ENCODE data around the gene SLC37A1.

The SLC37A1 gene

DNA sequence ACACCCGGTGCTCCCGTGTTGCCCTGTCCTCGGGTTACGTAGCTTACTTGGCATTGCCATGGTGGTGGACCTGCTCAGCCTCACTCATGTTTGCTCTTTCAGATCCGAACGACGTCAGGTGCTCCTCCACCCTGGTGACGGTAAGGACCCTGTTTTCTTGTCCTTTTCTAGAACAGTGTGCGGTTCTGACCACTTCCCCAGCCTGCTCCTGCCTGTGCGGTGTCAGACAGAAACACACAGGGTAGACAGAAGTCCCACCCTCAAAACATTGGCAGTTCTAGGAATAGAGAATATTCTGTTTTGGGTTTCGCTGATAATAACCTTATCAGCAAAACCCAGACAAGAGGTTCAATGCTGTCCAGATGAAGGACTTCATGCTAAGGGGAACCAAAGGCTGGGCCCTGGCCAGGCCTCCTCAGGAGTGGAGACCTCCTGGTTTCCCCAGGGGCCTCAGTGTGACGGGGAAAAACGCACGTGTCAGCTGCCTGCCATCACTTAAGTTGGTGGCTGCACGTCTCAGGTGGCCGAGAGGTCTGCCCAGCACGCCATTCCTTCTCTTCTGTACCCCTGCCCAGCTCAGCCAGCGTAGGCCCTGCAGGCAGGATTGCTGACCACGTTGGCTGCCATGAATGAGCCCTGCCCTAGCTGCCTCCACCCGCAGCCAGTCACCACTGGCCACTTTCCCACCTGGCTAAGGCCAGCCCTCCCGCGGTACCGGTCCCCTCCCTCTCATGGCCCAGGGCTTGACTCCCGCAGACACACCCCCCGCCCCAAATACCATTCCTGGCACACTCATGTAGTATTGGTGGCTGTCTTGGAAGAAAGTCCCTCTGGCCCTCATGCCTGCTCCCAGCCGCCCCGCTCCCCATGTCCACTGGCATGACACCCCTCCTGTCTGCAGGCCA lies 33.6 kb downstream of the SLC37A1 start:
- no peak overlapping the region for H3K4me3 ChIP-seq (replicated peaks; ENCODE audit: low read depth, low read length)
- H3K27me3 ChIP-seq (replicated peaks; ENCODE audit: control insufficient read depth, insufficient read depth, low read length), result no peaks in the 10 kb centered on the region
- peaks cover 32% of the 10 kb centered on the region for H3K36me3 ChIP-seq (ENCODE audit: control insufficient read depth, insufficient read depth, low read length)
- TF ChIP-seq, protein P1, sequence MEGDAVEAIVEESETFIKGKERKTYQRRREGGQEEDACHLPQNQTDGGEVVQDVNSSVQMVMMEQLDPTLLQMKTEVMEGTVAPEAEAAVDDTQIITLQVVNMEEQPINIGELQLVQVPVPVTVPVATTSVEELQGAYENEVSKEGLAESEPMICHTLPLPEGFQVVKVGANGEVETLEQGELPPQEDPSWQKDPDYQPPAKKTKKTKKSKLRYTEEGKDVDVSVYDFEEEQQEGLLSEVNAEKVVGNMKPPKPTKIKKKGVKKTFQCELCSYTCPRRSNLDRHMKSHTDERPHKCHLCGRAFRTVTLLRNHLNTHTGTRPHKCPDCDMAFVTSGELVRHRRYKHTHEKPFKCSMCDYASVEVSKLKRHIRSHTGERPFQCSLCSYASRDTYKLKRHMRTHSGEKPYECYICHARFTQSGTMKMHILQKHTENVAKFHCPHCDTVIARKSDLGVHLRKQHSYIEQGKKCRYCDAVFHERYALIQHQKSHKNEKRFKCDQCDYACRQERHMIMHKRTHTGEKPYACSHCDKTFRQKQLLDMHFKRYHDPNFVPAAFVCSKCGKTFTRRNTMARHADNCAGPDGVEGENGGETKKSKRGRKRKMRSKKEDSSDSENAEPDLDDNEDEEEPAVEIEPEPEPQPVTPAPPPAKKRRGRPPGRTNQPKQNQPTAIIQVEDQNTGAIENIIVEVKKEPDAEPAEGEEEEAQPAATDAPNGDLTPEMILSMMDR (IDR thresholded peaks at IDR 0.05; ENCODE audit: insufficient read depth, low read length, poor library complexity, severe bottlenecking), result no peak
- DNase-seq (ENCODE audit: extremely low read depth, insufficient read length), result no peak

DNA sequence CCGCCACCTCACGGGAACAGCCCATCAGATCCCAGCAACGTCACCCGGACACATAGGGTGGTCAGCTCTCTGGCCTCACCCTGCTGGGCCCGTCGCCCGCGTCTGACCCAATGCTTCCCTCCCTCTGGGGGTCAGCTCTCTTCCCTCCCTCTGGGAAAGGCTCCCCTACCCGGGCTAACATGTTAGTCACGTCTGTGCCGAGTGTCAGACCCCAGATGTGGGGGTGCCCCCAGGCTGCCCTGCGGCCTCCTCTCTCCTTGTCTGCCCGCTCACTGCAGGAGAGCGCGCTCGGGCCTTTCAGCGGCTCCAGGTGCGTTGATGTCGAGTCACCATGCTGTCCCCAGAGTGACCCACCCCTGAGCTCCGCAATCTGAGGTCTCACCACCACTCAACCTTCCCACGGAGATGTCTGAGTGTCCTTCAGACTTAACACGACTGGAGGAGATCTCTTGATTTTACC lies 34.3 kb downstream of the SLC37A1 start:
- Histone ChIP-seq H3K36me3 (ENCODE audit: control insufficient read depth, insufficient read depth, low read length) (peaks cover 29% of the 10 kb centered on the region), H3K4me3 (replicated peaks; ENCODE audit: low read depth, low read length) (no peak overlapping the region), H3K27me3 (replicated peaks; ENCODE audit: control insufficient read depth, insufficient read depth, low read length) (no peaks in the 10 kb centered on the region)
- TF ChIP-seq, protein P1 (IDR thresholded peaks at IDR 0.05; ENCODE audit: insufficient read depth, low read length, poor library complexity, severe bottlenecking), result no peak
- no peak for DNase-seq (ENCODE audit: extremely low read depth, insufficient read length)

DNA sequence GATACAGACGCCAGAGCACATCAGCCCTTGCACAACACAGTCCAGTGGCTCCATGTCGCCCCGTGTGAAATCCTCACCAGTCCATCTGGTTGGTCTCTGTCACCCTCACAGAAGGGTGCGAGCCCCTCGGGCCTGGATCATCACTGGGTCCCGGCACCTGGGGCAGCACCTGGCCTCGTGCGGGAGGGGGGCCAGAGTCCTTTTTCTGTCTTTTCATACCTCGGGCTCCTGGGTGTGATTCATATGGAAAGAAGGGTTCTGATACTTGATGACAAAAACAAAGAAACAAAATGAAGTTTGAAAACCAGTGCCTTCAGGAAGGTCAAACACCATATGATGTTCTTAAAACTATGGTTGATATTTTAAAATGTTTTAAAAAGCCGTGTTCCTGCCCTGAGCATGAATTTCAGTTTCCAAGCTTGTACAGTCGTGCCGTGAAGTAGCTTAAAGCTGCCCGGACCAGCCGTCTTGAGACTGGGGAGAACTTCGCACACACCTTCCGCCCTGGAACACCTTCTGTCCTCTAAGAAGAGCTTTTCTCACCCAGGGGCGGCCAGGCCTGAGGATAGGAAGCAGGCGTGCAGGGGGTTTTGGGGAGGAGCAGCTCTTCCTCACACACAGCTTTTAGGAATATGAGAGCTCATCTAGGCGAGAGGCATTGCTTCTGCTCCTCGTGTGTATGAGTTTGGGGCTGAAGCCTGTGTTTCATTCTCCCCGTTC lies 35.2 kb downstream of the SLC37A1 start:
- TF ChIP-seq, protein P1 (IDR thresholded peaks at IDR 0.05; ENCODE audit: insufficient read depth, low read length, poor library complexity, severe bottlenecking), result no peak
- Histone ChIP-seq H3K36me3 (ENCODE audit: control insufficient read depth, insufficient read depth, low read length) (peaks cover 24% of the 10 kb centered on the region), H3K4me3 (replicated peaks; ENCODE audit: low read depth, low read length) (no peak overlapping the region), H3K27me3 (replicated peaks; ENCODE audit: control insufficient read depth, insufficient read depth, low read length) (no peaks in the 10 kb centered on the region)
- DNase-seq (ENCODE audit: extremely low read depth, insufficient read length), result no peak

DNA sequence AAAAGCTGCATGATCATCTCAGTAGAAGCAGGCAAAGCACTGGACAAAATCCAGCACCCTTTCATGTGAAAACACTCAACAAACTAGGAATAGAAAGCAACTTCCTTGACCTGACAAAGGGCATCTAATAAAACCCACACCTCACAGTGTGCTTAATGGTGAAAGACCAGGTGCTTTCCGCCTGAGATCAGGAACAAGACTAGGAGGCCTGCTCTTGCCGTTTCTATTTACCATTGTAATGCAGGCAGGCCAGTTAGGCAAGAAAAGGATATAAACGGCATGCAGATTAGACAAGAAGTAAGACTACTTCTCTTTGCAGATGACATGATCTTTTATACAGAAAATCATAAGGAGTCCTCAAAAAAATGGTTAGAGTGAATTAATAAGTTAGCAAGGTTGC lies 37.2 kb downstream of the SLC37A1 start:
- Histone ChIP-seq H3K4me3 (replicated peaks; ENCODE audit: low read depth, low read length) (no peak overlapping the region), H3K27me3 (replicated peaks; ENCODE audit: control insufficient read depth, insufficient read depth, low read length) (no peaks in the 10 kb centered on the region), H3K36me3 (ENCODE audit: control insufficient read depth, insufficient read depth, low read length) (peaks cover 20% of the 10 kb centered on the region)
- TF ChIP-seq, protein P1 (IDR thresholded peaks at IDR 0.05; ENCODE audit: insufficient read depth, low read length, poor library complexity, severe bottlenecking), result no peak
- no peak for DNase-seq (ENCODE audit: extremely low read depth, insufficient read length)

DNA sequence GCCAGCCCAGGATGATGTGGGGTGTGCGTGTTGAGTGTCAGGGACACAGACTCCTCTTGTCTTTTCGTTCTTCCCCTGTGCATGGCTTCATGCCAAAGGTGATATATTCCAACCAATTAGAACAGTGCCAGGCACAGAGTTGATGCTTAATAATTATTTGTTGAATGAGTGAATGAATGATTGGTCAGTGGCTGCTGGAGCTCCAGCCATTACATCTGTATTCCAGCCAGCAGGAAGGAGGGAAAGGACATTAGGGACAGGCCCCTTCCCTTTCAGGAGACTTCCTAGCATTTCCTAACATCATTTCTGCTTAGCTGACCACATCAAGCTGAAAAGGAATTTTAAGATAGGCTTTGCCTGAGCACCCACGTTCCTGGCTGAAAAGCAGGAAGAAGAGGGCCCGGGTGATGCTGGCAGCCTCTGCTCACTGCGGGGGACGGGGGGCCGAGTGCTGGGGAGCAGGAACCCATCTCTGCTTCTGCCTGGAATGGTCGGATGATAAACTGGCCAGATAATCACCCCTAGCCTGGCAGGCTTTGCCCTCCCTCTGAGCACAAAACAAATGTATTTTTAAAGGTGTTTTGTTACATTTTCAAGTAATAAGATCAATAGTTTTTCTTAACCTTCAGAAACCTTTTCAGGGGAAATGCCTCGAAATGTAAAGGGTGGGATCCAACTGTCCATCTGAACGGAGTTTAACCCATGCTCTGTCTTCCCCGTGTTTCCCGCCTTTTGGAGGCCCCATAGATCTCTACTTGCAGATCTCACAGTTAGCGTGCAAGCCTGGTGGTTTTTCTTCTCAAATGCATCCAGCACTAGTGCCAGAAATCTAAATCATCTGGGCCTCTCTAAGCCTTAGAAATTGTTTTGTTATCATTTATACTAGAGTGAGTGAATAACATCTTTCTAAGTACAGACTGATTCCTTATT lies 39.0 kb downstream of the SLC37A1 start:
- no peak overlapping the region for H3K4me3 ChIP-seq (replicated peaks; ENCODE audit: low read depth, low read length)
- DNase-seq (ENCODE audit: extremely low read depth, insufficient read length), result no peak
- TF ChIP-seq, protein P1 (IDR thresholded peaks at IDR 0.05; ENCODE audit: insufficient read depth, low read length, poor library complexity, severe bottlenecking), result no peak
- H3K36me3 ChIP-seq (ENCODE audit: control insufficient read depth, insufficient read depth, low read length), result peaks cover 11% of the 10 kb centered on the region
- no peaks in the 10 kb centered on the region for H3K27me3 ChIP-seq (replicated peaks; ENCODE audit: control insufficient read depth, insufficient read depth, low read length)

All from GM06990 (cell line).